Neutrophil (primary cell): Measurements from ENCODE around the gene FGGY.

Experiments used
- H3K27ac ChIP-seq: fragments of 200-600 bp; sonication (generic); 2 replicates; pipeline ENCODE4 v1.5.1; 2016; ENCODE audit warnings: mild to moderate bottlenecking, moderate library complexity
- H3K27me3 ChIP-seq: fragments of 200-600 bp; sonication (generic); 2 replicates; pipeline ENCODE4 v1.6.0; 2016; ENCODE audit warnings: mild to moderate bottlenecking
- H3K36me3 ChIP-seq: fragments of 200-600 bp; sonication (generic); 2 replicates; pipeline ENCODE4 v1.5.1; 2017
- H3K4me1 ChIP-seq, 2 experiments: fragments of 200-600 bp in 1 of 2; sonication (generic) in 1 of 2; 1 replicate in 1 of 2; 2 replicates in 1 of 2; pipeline versions ENCODE4 v1.5.1 to v1.6.1; 2013 to 2016; ENCODE audit warnings: low read depth in 1 of 2, low read length in 1 of 2, mild to moderate bottlenecking in 1 of 2, moderate library complexity in 1 of 2; ENCODE audit not compliant: control insufficient read depth in 1 of 2, insufficient read depth in 1 of 2
- H3K4me3 ChIP-seq, 2 experiments: fragments of 200-600 bp in 1 of 2; sonication (generic) in 1 of 2; 1 replicate in 1 of 2; 2 replicates in 1 of 2; pipeline ENCODE4 v1.5.1; 2013 to 2016; ENCODE audit warnings: low read depth in 1 of 2, low read length in 1 of 2, mild to moderate bottlenecking in 1 of 2, moderate library complexity in 1 of 2
- H3K9me3 ChIP-seq: fragments of 200-600 bp; sonication (generic); 2 replicates; pipeline ENCODE4 v1.5.1; 2016
- CTCF ChIP-seq: fragments of 200-600 bp; sonication (generic); IDR thresholded peaks from 2 replicates; pipeline ENCODE4 v1.5.1; 2016; ENCODE audit warnings: antibody characterized with exemption

The FGGY gene

DNA sequence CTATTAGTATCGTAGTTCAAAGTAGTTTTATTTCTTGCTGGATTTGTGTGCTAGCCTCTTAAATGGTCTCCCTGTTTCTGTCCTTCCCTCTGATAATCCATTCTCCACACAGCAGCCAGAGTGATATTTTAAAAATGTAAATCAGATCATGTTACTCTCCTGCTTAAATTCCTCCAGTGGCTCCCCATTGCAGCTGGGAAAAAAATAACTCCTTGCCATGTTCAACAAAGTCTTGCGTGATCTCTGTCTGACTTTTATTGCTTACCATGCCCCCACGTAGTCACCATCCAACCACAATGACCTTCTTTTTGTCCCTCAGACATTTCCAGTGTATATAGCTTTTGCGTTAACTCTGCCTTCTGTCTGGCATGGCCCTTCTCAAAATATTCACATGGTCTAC is 178.8 kb downstream of the FGGY start:
- no peak overlapping the region for H3K27ac ChIP-seq
- H3K4me3 ChIP-seq = no peak overlapping the region
- no peaks in the 10 kb centered on the region for H3K36me3 ChIP-seq
- H3K9me3 ChIP-seq = no peaks in the 10 kb centered on the region
- H3K27me3 ChIP-seq = no peaks in the 10 kb centered on the region
- H3K4me1 ChIP-seq = no peaks in the 10 kb centered on the region
- no peak for TF ChIP-seq CTCF

- TF ChIP-seq CTCF = no peak
- Histone ChIP-seq H3K4me3 (no peak overlapping the region), H3K27ac (no peak overlapping the region)
Measured at GRCh38 chr1:59477286-59477685, 180.4 kb downstream of the FGGY start.

DNA sequence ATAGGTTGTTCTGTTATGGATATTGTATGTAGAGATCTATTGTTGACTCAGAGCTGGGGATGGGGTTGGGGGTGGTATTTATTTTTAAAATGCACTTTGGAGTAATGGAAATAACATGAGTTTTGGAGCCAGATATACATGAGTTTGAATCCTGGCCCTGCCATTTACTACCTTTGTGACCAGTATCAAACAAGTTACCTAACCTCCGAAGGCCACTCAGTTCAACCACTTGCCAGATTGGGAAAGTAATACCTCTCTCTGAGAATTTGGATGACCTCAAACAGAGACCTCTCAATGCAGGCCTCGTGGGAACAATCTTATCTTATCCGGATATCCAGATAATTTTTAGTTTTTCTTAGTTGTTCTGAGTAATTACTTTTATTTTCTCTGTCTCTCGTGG is 181.0 kb downstream of the FGGY start:
- TF ChIP-seq CTCF = no peak
- no peak overlapping the region for H3K27ac ChIP-seq
- no peaks in the 10 kb centered on the region for H3K4me1 ChIP-seq
- H3K4me3 ChIP-seq = no peak overlapping the region
- H3K36me3 ChIP-seq = no peaks in the 10 kb centered on the region
- no peaks in the 10 kb centered on the region for H3K27me3 ChIP-seq
- H3K9me3 ChIP-seq = no peaks in the 10 kb centered on the region

More at GRCh38 chr1:59477286-59477685, 180.4 kb downstream of the FGGY start:
- Histone ChIP-seq H3K36me3 (no peaks in the 10 kb centered on the region), H3K9me3 (no peaks in the 10 kb centered on the region), H3K27me3 (no peaks in the 10 kb centered on the region), H3K4me1 (no peaks in the 10 kb centered on the region)

DNA sequence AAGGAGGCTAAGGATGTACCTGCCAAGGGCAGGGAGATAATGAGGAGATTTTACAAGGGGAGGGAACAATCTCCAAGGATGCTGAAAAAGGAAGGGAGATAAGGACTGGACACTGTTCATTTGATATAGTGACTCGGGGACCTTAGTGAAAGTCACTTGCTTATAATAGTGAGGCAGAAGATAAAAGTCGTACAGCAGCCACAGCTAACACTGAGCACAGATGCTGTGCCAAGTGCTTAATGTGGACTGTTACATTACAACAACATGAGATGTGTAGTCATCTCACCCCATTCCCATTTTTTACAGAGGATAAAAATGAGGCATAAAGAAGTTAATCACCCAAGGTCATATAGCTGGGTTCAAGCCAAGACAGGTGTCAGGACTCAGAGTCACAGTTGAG is 181.9 kb downstream of the FGGY start:
- Histone ChIP-seq H3K36me3 (no peaks in the 10 kb centered on the region), H3K27me3 (no peaks in the 10 kb centered on the region), H3K9me3 (no peaks in the 10 kb centered on the region), H3K27ac (no peak overlapping the region), H3K4me3 (no peak overlapping the region), H3K4me1 (no peaks in the 10 kb centered on the region)
- no peak for TF ChIP-seq CTCF

DNA sequence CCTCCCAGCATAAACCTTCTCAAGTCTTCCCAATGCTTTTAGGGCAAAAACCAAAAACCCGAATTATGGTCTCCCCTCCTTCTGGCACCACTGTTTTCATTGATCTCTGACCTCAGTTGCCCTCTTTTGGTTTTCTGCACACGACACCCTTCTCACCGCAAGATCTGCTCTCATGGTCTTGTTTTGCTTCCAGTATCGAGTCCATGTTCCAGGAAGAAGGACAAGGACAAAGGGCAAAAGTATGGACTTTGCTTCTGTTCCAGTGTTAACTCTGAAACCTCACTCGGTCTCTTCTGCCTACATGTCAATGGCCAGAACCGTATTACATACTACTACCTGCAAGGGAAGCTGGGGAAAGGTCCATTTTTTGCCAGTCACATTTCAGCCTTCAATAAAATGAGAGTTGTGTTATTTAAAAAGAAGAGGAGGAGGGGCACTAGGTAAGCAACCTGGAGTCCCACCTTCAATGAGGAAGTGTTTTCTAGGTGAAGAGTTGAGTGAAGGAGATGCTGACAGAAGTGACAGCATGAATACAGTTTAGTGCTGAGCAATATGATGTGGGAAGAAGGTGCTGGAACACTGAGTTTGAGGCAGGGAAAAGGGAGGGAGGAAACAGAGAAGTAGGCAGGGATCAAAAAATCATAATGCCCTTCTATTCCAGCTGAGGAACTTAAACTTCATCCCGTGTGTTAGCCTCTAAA is 183.4 kb downstream of the FGGY start:
- Histone ChIP-seq H3K4me1 (no peaks in the 10 kb centered on the region), H3K9me3 (no peaks in the 10 kb centered on the region), H3K4me3 (no peak overlapping the region), H3K36me3 (no peaks in the 10 kb centered on the region), H3K27me3 (no peaks in the 10 kb centered on the region), H3K27ac (no peak overlapping the region)
- TF ChIP-seq CTCF = no peak
